NCI-H2081 (cell line): ENCODE results near the gene PIGP.
"Not testable (repeated sequence)": the region's sequence is repeated elsewhere in the genome, so short reads cannot be mapped to it uniquely, and the experiment has no call there.

Source experiments
- DNase-seq, 2 experiments: peaks; one replicate each; lab custom pipeline; 2025; lab: John Stamatoyannopoulos, UW

The PIGP gene

GRCh38 chr21:37044643-37045042 lies 28.2 kb downstream of the PIGP start:
- DNase-seq, result no peak

GRCh38 chr21:37043818-37044217 lies 29.1 kb downstream of the PIGP start:
- no peak for DNase-seq

GRCh38 chr21:37041706-37042271 lies 31.1 kb downstream of the PIGP start:
- DNase-seq, result peak in 1 of 2 experiments; percentile 42

- DNase-seq, result no peak
Measured at GRCh38 chr21:37040212-37040611, 32.7 kb downstream of the PIGP start.

- DNase-seq, result no peak
Measured at GRCh38 chr21:37039411-37040075, 33.3 kb downstream of the PIGP start.

- no peak for DNase-seq
Measured at GRCh38 chr21:37036177-37036576, 36.7 kb downstream of the PIGP start.

- not testable (repeated sequence) for DNase-seq
Measured at GRCh38 chr21:37034394-37034793, 38.5 kb downstream of the PIGP start.

- no peak for DNase-seq
Measured at GRCh38 chr21:37032877-37033471, 39.9 kb downstream of the PIGP start.

- no peak for DNase-seq
Measured at GRCh38 chr21:37032293-37032692, 40.6 kb downstream of the PIGP start.

GRCh38 chr21:37030864-37031263 lies 42.0 kb downstream of the PIGP start:
- no peak for DNase-seq

- DNase-seq, result no peak
Measured at GRCh38 chr21:37028570-37028969, 44.3 kb downstream of the PIGP start.

- no peak for DNase-seq
Measured at GRCh38 chr21:37026499-37026898, 46.4 kb downstream of the PIGP start.

- no peak for DNase-seq
Measured at GRCh38 chr21:37017951-37018679, 54.8 kb downstream of the PIGP start.
